ENCODE measurements around the gene LEFTY2.

Gene LEFTY2

DNA sequence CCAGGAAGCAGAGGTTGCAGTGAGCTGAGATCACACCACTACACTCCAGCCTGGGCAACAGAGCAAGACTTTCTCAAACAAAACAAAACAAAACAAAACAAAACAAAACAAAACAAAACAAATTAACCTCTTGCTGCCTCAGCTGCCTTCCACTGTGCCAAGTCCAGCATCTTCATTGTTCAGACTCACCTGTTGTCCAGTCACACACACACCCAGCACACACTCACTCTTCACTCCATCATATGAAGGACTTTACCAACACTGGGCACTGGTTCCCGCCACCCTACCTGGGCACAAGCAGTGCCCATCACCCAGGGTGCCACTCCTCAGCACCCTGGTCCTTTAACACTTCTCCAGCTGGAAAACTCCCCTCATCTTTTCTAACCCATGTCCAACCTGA, 31.5 kb downstream of the LEFTY2 start:
- H3K79me1 ChIP-seq (replicated peaks; ENCODE audit: low read length, poor library complexity, severe bottlenecking): no peaks in the 10 kb centered on the region
- H2BK120ac ChIP-seq (ENCODE audit: low read depth, low read length): no peak overlapping the region
- H3K18ac ChIP-seq (ENCODE audit: low read depth in 1 of 2, low read length in 2 of 2): no peak overlapping the region
- no peak overlapping the region for H3K23ac ChIP-seq (ENCODE audit: low read length in 2 of 2)
- no peak overlapping the region for H4K91ac ChIP-seq (ENCODE audit: low read length)
- H3K4me2 ChIP-seq (ENCODE audit: low read length, poor library complexity, severe bottlenecking): no peak overlapping the region
- no peak overlapping the region for H2AK5ac ChIP-seq (ENCODE audit: low read length, severe bottlenecking)
- no peak overlapping the region for H2BK5ac ChIP-seq (ENCODE audit: low read depth, low read length, poor library complexity, severe bottlenecking)
- H4K8ac ChIP-seq (ENCODE audit: low read length): no peak overlapping the region
- no peak overlapping the region for H2AFZ ChIP-seq (ENCODE audit: low read depth, low read length)
- H2BK15ac ChIP-seq (ENCODE audit: low read depth, poor library complexity, severe bottlenecking): no peak overlapping the region
- peaks cover 2% of the 10 kb centered on the region in 2 experiments for H3K36me3 ChIP-seq (ENCODE audit: control insufficient read depth in 1 of 2, insufficient read depth in 2 of 2, low read depth in 1 of 2, low read length in 2 of 2)
- peaks cover 2% of the 10 kb centered on the region for H3K4me1 ChIP-seq (ENCODE audit: control insufficient read depth, insufficient read depth, low read depth, low read length)
- DNase-seq: no peak
- H3K27me3 ChIP-seq (ENCODE audit: control insufficient read depth in 1 of 2, insufficient read depth in 1 of 2, low read length in 2 of 2): peaks cover 0 to 2% of the 10 kb centered on the region in 2 experiments
- no peaks in the 10 kb centered on the region for H3K9me3 ChIP-seq (ENCODE audit: control insufficient read depth, low read length)
- no peak overlapping the region for H3K27ac ChIP-seq (ENCODE audit: low read length, poor library complexity, severe bottlenecking)
- H3K9ac ChIP-seq (ENCODE audit: low read length): no peak overlapping the region
- no peak overlapping the region for H3K14ac ChIP-seq (ENCODE audit: low read length in 2 of 2)
- H3K4ac ChIP-seq (ENCODE audit: low read depth in 1 of 2, low read length in 2 of 2): no peak overlapping the region
- H3K4me3 ChIP-seq (ENCODE audit: insufficient read depth in 1 of 2, low read depth in 1 of 2, low read length in 2 of 2): no peak overlapping the region
- WGBS: 87% methylated on average over 1 of the region's 1 CpG
- no peak overlapping the region for H2BK12ac ChIP-seq (ENCODE audit: low read length in 2 of 2)

DNA sequence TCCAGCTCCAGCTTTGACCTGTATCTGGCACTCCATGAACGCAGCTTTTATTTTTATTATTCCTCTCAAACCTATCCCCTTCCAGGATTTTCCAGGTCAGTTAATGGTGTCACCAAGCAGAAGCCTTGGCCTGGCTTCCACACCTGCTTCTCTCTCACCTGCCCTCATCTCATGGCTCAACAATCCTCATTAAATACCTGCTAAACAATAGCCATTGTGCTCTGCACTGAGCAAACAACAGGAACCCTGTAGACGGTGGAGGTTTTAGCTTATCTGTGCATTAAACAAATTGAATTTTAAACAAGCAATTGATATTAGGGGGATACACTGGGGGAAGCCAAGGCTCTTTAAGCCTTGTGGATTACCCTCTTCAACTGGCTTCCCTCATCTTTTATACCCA, 32.2 kb downstream of the LEFTY2 start:
- Histone ChIP-seq H4K8ac (ENCODE audit: low read length) (no peak overlapping the region), H2AK5ac (ENCODE audit: low read length, severe bottlenecking) (no peak overlapping the region), H3K4ac (ENCODE audit: low read depth in 1 of 2, low read length in 2 of 2) (no peak overlapping the region), H2AFZ (ENCODE audit: low read depth, low read length) (no peak overlapping the region), H3K4me1 (ENCODE audit: control insufficient read depth, insufficient read depth, low read depth, low read length) (peaks cover 2% of the 10 kb centered on the region), H3K4me3 (ENCODE audit: insufficient read depth in 1 of 2, low read depth in 1 of 2, low read length in 2 of 2) (no peak overlapping the region), H3K27ac (ENCODE audit: low read length, poor library complexity, severe bottlenecking) (no peak overlapping the region), H3K79me1 (replicated peaks; ENCODE audit: low read length, poor library complexity, severe bottlenecking) (no peaks in the 10 kb centered on the region), H2BK15ac (ENCODE audit: low read depth, poor library complexity, severe bottlenecking) (no peak overlapping the region), H3K4me2 (ENCODE audit: low read length, poor library complexity, severe bottlenecking) (no peak overlapping the region), H3K23ac (ENCODE audit: low read length in 2 of 2) (no peak overlapping the region), H2BK120ac (ENCODE audit: low read depth, low read length) (no peak overlapping the region), H3K18ac (ENCODE audit: low read depth in 1 of 2, low read length in 2 of 2) (no peak overlapping the region), H3K9me3 (ENCODE audit: control insufficient read depth, low read length) (no peaks in the 10 kb centered on the region), H2BK12ac (ENCODE audit: low read length in 2 of 2) (no peak overlapping the region), H3K36me3 (ENCODE audit: control insufficient read depth in 1 of 2, insufficient read depth in 2 of 2, low read depth in 1 of 2, low read length in 2 of 2) (peaks cover 0 to 2% of the 10 kb centered on the region in 2 experiments), H3K27me3 (ENCODE audit: control insufficient read depth in 1 of 2, insufficient read depth in 1 of 2, low read length in 2 of 2) (peaks cover 0 to 2% of the 10 kb centered on the region in 2 experiments), H3K9ac (ENCODE audit: low read length) (no peak overlapping the region), H2BK5ac (ENCODE audit: low read depth, low read length, poor library complexity, severe bottlenecking) (no peak overlapping the region), H3K14ac (ENCODE audit: low read length in 2 of 2) (no peak overlapping the region), H4K91ac (ENCODE audit: low read length) (no peak overlapping the region)
- WGBS: 100% methylated on average over 1 of the region's 2 CpGs
- no peak for DNase-seq

DNA sequence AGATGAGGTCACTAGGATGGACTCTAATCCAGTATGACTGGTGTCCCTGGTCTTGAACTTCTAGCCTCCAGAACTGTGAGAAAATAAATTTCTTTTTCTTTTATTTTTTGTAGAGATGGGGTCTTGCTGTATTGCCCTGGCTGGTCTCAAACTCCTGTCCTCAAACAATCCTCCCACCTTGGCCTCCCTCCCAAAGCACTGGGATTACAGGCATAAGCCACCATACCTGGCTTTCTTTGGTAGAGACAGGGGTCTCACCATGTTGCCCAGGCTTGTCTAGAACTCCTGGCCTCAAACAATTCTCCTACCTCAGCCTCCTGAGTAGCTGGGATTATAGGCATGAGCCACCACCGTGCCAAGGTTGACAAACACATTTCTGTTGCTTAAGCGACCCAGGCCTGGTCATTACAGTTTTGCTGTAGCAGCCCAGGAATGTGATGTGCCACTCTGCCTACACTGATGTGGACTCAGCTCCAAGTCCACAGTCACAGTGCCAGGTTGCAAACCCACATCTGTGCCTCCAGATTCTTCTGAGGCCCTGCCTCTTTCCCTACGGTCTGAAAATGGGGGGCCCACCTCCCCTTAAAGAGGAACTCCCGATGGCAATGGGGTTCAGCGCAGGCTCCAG, 32.9 kb downstream of the LEFTY2 start:
- no peak for DNase-seq

DNA sequence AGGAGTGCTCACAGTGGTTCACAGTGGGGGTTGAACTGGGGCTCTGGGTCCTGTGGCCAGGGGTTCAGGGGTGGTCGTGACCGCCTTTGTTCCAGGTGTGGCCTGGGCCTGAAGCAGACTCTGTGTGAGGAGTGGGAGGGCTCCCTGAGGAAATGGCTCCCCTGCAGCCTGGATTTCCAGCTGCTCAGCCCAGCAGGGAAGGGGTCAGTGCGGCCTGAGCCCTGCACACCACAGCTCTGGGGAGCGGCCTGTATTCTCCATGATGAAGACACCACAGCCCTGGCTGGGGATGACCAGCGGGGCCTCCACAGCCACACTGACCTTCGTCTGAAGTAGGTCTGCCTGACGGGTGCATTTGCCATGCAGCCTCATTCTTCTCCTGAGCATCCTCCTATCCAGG, 33.7 kb downstream of the LEFTY2 start:
- H3K9me3 ChIP-seq (ENCODE audit: control insufficient read depth, low read length): no peaks in the 10 kb centered on the region
- no peak overlapping the region for H2BK12ac ChIP-seq (ENCODE audit: low read length in 2 of 2)
- H2BK5ac ChIP-seq (ENCODE audit: low read depth, low read length, poor library complexity, severe bottlenecking): no peak overlapping the region
- no peak for DNase-seq
- H2BK15ac ChIP-seq (ENCODE audit: low read depth, poor library complexity, severe bottlenecking): no peak overlapping the region
- H3K23ac ChIP-seq (ENCODE audit: low read length in 2 of 2): no peak overlapping the region
- no peaks in the 10 kb centered on the region for H3K79me1 ChIP-seq (replicated peaks; ENCODE audit: low read length, poor library complexity, severe bottlenecking)
- H2AK5ac ChIP-seq (ENCODE audit: low read length, severe bottlenecking): no peak overlapping the region
- no peak overlapping the region for H2AFZ ChIP-seq (ENCODE audit: low read depth, low read length)
- H4K8ac ChIP-seq (ENCODE audit: low read length): no peak overlapping the region
- no peak overlapping the region for H3K27ac ChIP-seq (ENCODE audit: low read length, poor library complexity, severe bottlenecking)
- no peak overlapping the region for H3K14ac ChIP-seq (ENCODE audit: low read length in 2 of 2)
- whole genome bisulfite sequencing: 91% methylated on average over 7 of the region's 7 CpGs
- H2BK120ac ChIP-seq (ENCODE audit: low read depth, low read length): no peak overlapping the region
- H3K4me1 ChIP-seq (ENCODE audit: control insufficient read depth, insufficient read depth, low read depth, low read length): peaks cover 2% of the 10 kb centered on the region
- no peak overlapping the region for H3K18ac ChIP-seq (ENCODE audit: low read depth in 1 of 2, low read length in 2 of 2)
- no peaks in the 10 kb centered on the region for H3K36me3 ChIP-seq (ENCODE audit: control insufficient read depth in 1 of 2, insufficient read depth in 2 of 2, low read depth in 1 of 2, low read length in 2 of 2)
- H3K4ac ChIP-seq (ENCODE audit: low read depth in 1 of 2, low read length in 2 of 2): no peak overlapping the region
- no peak overlapping the region for H3K4me2 ChIP-seq (ENCODE audit: low read length, poor library complexity, severe bottlenecking)
- H3K9ac ChIP-seq (ENCODE audit: low read length): no peak overlapping the region
- no peak overlapping the region for H3K4me3 ChIP-seq (ENCODE audit: insufficient read depth in 1 of 2, low read depth in 1 of 2, low read length in 2 of 2)
- H3K27me3 ChIP-seq (ENCODE audit: control insufficient read depth in 1 of 2, insufficient read depth in 1 of 2, low read length in 2 of 2): peaks cover 0 to 2% of the 10 kb centered on the region in 2 experiments
- no peak overlapping the region for H4K91ac ChIP-seq (ENCODE audit: low read length)

More for the DNA sequence above, 32.9 kb downstream of the LEFTY2 start:
- no peak overlapping the region for H2BK15ac ChIP-seq (ENCODE audit: low read depth, poor library complexity, severe bottlenecking)
- no peak overlapping the region for H3K27ac ChIP-seq (ENCODE audit: low read length, poor library complexity, severe bottlenecking)
- peaks cover 0 to 2% of the 10 kb centered on the region in 2 experiments for H3K36me3 ChIP-seq (ENCODE audit: control insufficient read depth in 1 of 2, insufficient read depth in 2 of 2, low read depth in 1 of 2, low read length in 2 of 2)
- no peak overlapping the region for H4K91ac ChIP-seq (ENCODE audit: low read length)
- H3K79me1 ChIP-seq (replicated peaks; ENCODE audit: low read length, poor library complexity, severe bottlenecking): no peaks in the 10 kb centered on the region
- H3K9me3 ChIP-seq (ENCODE audit: control insufficient read depth, low read length): no peaks in the 10 kb centered on the region
- no peak overlapping the region for H3K14ac ChIP-seq (ENCODE audit: low read length in 2 of 2)
- no peak overlapping the region for H2BK5ac ChIP-seq (ENCODE audit: low read depth, low read length, poor library complexity, severe bottlenecking)
- no peak overlapping the region for H2BK120ac ChIP-seq (ENCODE audit: low read depth, low read length)
- H3K4me3 ChIP-seq (ENCODE audit: insufficient read depth in 1 of 2, low read depth in 1 of 2, low read length in 2 of 2): no peak overlapping the region
- H2AFZ ChIP-seq (ENCODE audit: low read depth, low read length): no peak overlapping the region
- no peak overlapping the region for H3K18ac ChIP-seq (ENCODE audit: low read depth in 1 of 2, low read length in 2 of 2)
- H2BK12ac ChIP-seq (ENCODE audit: low read length in 2 of 2): no peak overlapping the region
- H3K27me3 ChIP-seq (ENCODE audit: control insufficient read depth in 1 of 2, insufficient read depth in 1 of 2, low read length in 2 of 2): peaks cover 0 to 2% of the 10 kb centered on the region in 2 experiments
- WGBS: 88% methylated on average over 5 of the region's 5 CpGs
- no peak overlapping the region for H3K4me2 ChIP-seq (ENCODE audit: low read length, poor library complexity, severe bottlenecking)
- H3K4ac ChIP-seq (ENCODE audit: low read depth in 1 of 2, low read length in 2 of 2): no peak overlapping the region
- no peak overlapping the region for H3K9ac ChIP-seq (ENCODE audit: low read length)
- H4K8ac ChIP-seq (ENCODE audit: low read length): no peak overlapping the region
- H3K4me1 ChIP-seq (ENCODE audit: control insufficient read depth, insufficient read depth, low read depth, low read length): peaks cover 2% of the 10 kb centered on the region
- no peak overlapping the region for H3K23ac ChIP-seq (ENCODE audit: low read length in 2 of 2)
- H2AK5ac ChIP-seq (ENCODE audit: low read length, severe bottlenecking): no peak overlapping the region

All from mesenchymal stem cell (in vitro differentiated cells and primary cell).